NCI-H82 (cell line): ENCODE data around the gene MYH14.
"Not testable (repeated sequence)": the region's sequence is repeated elsewhere in the genome, so short reads cannot be mapped to it uniquely, and the experiment has no call there.

ENCODE experiments used
- DNase-seq: peaks from one replicate; lab custom pipeline; 2025; lab: John Stamatoyannopoulos, UW

The MYH14 gene

DNA sequence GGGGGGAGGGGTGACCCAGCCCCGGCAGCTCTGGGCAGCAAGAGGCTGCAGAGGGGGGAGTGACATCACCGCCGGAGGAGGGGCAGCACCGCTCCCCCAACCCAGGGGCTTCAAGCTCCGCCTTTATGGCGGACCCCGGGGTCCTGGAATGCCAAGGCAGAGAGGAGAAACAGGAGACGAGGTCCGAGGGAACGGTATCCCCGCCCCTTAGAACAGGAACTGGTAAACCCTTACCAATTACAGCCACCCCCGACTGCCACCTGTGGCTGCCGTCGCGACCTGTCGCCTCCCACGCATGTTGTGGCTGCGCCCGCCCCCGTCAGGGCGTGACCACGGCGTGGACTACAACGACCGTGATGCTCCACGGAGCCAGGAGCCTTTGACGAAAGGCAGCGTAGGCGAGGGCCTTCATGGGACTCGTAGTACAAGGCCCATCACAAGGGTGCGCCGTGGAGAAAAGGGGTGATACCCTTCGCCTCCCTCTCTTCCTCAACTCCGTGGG, 129.9 kb downstream of the MYH14 start:
- DNase-seq, result peak; percentile 84

GRCh38 chr19:50333737-50334617, 130.6 kb downstream of the MYH14 start:
- peak; percentile 83 for DNase-seq

DNA sequence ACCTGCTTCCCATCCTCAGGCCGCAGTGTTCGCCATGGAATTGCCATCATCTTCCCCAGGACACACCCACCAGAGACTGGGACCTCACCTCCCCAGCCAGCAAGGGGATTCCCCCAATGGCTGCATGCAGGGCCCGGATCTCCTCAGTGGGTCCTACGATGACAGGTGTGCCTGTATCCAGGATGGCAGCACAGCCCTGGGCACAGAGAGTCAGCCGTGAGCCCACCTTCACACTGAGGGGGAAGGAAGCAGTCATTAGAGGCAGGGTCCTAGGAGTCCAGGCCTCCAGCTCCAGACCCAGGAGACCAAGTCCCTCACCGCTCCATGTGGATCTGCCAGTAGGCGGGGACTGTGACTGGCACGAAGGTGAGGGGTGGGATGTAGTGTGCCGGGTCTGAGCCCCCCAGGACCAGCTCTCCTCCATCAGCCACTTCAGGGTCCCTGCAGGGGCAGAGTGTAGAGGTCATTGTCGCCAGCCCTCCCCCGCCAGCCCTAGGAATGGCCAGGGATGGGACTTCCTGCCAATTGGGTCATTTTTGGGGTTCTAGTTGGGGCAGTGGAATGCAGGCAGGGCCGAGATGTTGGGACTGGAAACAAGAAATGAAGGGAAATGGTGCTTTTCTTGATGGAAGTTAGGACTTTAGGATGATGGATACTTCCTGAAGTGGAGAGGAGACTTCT, 131.5 kb downstream of the MYH14 start:
- no peak for DNase-seq

DNA sequence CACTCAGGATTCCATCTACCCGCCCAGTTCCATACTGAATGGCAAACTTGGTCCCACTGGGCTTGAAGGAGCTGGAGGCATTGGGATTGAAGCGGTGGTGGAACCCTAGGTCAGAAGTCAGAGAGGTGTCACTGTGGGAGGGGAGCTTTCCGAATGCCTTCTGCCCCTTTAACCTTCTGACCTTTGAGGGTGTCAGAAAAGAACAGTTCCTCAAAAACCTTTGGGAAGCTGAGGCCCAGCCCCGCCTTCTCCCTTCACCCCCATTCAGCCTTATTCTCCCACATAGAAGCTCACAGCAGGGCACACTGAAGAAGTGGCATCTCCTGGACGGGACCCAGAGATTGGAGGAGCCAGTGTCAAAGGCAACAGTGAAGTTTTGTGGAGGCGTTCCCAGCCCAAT, 133.6 kb downstream of the MYH14 start:
- not testable (repeated sequence) for DNase-seq

DNA sequence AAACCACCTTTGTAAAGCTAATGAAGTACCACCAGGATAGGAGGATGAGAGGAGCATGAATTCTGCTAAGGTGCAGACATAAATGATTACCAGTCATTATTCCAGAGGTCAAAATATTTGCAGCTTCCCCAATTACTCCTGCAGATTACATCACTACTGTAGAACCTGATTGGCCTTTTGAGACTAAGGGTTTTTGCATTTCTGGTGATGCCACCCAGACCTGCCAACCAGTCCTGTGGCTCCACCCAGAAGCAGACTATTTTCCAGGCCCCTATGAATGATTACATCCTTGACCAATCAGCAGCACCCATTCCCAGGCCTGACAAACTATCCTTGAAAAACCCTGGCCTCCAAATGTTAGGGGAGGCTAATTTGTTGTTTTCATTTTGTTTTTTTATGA, 136.9 kb downstream of the MYH14 start:
- DNase-seq, result no peak

DNA sequence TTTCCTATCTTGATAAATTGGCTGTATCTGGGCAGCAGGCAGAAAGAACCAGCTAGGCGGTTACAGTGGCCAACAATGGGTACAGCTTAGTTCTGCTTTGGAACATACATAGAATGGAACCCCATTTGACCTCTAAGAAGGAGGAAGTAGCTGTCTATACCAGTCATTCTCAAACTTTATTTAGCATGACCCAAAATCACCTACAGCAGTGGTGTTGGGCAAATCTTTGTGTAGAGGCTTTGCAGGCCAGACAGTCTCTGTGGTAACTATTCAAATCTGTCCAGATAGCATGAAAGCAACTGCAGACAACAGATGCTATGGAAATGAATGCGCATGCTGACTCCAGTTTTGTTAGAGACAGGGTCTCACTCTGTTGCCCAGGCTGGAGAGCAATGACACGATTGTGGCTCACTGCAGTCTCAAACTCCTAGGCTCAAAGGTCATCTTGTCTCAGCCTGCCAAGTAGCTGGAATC, 137.7 kb downstream of the MYH14 start:
- DNase-seq, result no peak

DNA sequence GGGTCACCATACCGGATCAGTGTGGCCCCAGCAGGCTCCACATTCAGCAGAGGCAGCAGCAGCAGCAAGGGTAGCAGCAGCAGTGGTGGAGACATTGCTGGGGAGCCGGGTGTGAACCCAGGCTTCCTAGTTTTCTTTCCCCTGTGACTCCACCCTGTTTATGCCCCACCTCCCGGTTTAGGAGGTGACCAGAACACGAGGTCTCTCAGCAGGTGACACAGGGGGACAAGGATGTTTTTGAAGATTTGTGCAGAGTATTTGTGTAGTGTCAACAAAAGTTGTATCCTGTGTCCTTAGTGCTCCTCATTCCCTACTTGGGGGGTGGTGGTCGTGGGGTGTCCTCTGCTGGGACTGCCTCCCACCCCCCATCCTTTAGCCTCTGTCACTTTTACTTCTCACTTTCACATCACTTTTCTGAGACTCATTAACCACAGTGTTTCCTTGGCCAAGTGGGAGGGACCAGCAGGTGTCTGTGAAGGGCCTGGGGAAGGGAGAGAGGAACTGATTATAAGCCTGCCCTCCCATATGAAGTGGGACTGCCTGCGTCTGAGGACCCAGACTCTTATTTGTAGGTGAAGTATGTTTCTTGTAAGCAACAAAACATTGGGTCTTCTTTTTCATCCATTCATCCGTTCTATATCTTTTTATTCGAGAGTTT, 141.4 kb downstream of the MYH14 start:
- DNase-seq, result no peak

- DNase-seq, result not testable (repeated sequence)
Measured at GRCh38 chr19:50347089-50347581, 143.7 kb downstream of the MYH14 start.

GRCh38 chr19:50349277-50350057, 146.0 kb downstream of the MYH14 start:
- DNase-seq, result no peak

DNA sequence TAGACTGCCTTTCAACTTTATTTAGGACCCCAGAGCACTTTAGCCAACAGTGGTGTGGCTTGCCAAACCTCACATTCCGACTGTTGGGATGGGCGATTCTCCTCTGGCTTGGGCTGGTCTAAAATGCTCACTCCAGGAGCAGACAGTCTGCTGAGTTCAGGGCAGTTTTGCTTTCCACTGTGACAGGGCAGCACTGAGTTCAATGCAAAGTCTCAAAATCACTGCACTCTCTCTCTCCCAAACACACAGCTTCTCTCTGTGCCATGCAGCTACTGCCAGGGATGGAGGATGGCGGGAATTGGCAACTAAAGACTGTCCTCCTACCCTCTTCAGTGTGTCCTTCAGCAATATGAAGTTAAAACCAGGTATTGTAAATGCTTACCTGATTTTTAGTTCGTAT, 148.8 kb downstream of the MYH14 start:
- no peak for DNase-seq

GRCh38 chr19:50353487-50353880, 150.1 kb downstream of the MYH14 start:
- not testable (repeated sequence) for DNase-seq

DNA sequence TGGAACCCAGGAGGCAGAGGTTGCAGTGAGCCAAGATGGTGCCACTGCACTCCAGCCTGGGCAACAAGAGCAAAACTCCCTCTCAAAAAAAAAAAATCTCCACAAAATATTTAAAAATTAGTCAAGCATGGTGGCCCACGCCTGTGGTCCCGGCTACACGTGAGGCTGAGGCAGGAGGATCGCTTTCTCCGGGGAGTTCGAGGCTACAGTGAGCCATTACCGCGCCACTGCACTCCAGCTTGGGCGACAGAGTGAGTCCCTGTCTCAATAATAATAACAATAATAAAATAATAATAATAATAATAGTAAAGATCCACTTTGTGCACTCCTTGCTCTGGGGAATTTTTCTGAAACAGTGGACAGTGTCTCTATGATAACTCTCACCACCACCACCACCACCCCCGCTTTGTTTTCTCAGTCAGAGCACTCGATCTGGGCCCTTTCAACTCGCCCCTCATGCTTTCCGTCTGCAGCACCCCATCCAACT, 153.3 kb downstream of the MYH14 start:
- DNase-seq, result no peak

DNA sequence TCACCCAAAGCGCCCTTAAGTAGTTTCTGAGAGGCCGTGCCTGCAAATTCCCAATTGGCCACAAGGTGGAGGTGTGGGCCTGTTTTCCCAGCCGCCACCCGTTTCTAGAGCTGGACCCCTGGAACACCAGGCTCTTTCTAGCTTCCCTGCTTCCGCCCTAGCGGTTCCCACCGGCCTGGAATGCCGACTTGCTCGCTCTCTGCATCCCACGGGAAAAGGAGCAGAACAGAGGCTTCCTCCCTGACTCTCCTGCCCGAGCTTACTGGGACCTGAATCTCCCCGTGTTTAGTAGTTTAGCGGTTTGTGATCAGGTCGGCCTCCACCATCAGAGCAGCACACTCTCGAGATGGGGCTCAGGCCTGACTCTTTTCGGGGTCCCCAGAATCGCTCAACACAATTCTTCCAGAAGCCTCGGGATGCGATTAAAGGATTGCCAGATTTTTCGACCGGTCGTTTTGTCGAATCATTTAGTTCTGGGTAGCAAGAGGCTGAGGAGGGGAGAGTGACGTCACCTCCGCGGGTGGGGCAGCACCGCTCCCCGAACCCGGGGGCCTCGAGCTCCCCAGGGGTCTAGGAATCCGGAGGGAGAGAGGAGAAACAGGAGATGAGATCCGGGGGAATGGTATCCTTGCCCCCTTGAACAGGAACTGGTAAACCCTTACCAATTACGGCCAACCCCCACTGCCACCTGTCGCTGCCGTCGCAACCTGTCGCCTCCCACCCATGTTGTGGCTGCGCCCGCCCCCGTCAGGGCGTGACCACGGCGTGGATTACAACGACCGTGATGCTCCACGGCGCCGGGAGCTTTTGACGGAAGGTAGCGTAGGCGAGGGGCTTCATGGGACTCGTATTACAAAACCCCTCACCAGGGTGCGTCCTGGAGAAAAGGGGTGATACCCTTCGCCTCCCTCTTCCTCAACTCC, 154.0 kb downstream of the MYH14 start:
- peak; percentile 80 for DNase-seq

DNA sequence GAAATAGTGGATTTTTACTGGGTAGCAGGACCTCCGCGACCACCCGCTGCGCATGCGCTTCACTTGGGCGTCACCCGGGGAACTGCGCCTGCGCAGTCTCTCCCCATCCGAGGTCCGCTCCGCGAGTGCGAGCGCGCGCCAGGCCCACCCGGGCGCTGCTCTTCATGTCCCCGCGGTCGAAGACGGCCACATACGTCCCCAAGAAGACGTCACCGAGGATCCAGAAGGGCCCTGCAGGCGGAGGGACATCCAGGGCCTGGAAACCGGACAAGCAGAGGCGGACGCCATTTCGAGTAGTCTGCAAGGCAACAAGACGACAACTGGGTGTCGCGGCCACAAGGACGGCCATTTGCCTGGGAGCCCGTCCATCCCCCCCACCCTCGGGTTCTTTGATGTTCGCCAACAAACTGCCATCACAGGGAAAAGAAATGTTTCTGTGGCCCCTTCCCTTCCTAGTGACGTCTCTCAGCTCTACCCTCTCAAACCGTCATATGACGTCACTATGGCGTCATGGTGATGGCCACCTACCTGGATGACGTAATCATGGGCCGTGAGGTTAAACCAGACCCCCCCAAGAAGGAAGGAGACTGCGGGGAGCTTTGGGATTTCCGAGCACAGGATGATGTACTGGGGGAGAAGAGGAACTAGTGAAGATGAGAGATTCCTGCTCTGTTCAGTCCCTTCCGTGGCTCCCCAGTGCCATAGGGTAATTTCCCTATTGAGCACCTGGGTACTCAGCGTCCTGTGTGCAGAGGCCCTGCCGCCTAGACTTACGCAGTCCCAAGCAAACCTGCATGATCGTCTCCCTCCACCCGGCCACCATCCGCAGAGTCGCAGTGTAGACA, 155.3 kb downstream of the MYH14 start:
- no peak for DNase-seq

DNA sequence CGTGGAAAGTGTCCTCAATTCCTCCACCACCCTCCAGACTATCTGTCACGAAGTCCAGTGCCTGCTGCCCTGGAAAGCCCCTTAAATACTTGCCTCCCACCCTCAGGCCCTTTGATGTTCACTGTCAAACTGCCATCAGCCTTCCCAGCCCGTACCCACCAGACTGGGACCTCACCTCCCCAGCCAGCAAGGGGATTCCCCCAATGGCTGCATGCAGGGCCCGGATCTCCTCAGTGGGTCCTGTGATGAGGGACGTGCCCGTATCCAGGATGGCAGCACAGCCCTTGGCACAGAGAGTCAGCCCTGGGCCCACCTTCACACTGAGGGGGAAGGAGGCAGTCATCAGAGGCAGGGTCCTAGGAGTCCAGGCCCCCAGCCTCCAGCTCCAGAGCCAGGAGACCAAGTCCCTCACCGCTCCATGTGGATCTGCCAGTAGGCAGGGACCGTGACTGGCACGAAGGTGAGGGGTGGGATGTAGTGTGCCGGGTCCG, 156.0 kb downstream of the MYH14 start:
- DNase-seq, result no peak
